MM.1S (cell line): Measurements from ENCODE around the gene SARNP.

Source experiments
- DNase-seq: peaks from one replicate; pipeline ENCODE4 v3.0.0-alpha.2; 2015
- H2AFZ ChIP-seq: fragments of 300-600 bp; sonication (generic); 2 replicates; pipeline ENCODE4 v1.6.0; 2016; ENCODE audit warnings: antibody characterized with exemption, low read length
- H3F3A ChIP-seq: fragments of 300-600 bp; sonication (generic); 2 replicates; pipeline ENCODE4 v1.6.1; 2016; ENCODE audit warnings: mild to moderate bottlenecking, antibody characterized with exemption, low read length, moderate library complexity, mixed read lengths; ENCODE audit not compliant: insufficient read depth
- H3K27ac ChIP-seq: fragments of 300-600 bp; sonication (generic); 2 replicates; pipeline ENCODE4 v1.5.1; 2016; ENCODE audit warnings: mild to moderate bottlenecking, low read length
- H3K27me3 ChIP-seq: fragments of 300-600 bp; sonication (generic); replicated peaks from 2 replicates; pipeline ENCODE4 v1.6.0; 2016; ENCODE audit warnings: low read length; ENCODE audit not compliant: insufficient read depth
- H3K36me3 ChIP-seq: fragments of 300-600 bp; sonication (generic); replicated peaks from 2 replicates; pipeline ENCODE4 v1.6.1; 2016; ENCODE audit warnings: mild to moderate bottlenecking, low read length, mixed read lengths; ENCODE audit not compliant: insufficient read depth
- H3K4me1 ChIP-seq: fragments of 300-600 bp; sonication (generic); 2 replicates; pipeline ENCODE4 v1.6.1; 2016; ENCODE audit warnings: low read length, mixed read lengths
- H3K4me2 ChIP-seq: fragments of 300-600 bp; sonication (generic); 2 replicates; pipeline ENCODE4 v1.6.0; 2016; ENCODE audit warnings: low read depth, low read length
- H3K4me3 ChIP-seq: fragments of 300-600 bp; sonication (generic); 2 replicates; pipeline ENCODE4 v1.5.1; 2016; ENCODE audit warnings: low read length, mixed read lengths
- H3K79me2 ChIP-seq: fragments of 300-600 bp; sonication (generic); 2 replicates; pipeline ENCODE4 v1.6.1; 2016; ENCODE audit warnings: mixed run types, low read length, mixed read lengths
- H3K9ac ChIP-seq: fragments of 300-600 bp; sonication (generic); 2 replicates; pipeline ENCODE4 v1.6.1; 2016; ENCODE audit warnings: low read length, mixed read lengths
- H3K9me2 ChIP-seq: fragments of 300-600 bp; sonication (generic); replicated peaks from 2 replicates; pipeline ENCODE4 v1.6.1; 2016; ENCODE audit warnings: mild to moderate bottlenecking, low read length, mixed read lengths; ENCODE audit not compliant: insufficient read depth
- H3K9me3 ChIP-seq: fragments of 300-600 bp; sonication (generic); replicated peaks from 2 replicates; pipeline ENCODE4 v1.6.1; 2016; ENCODE audit warnings: mild to moderate bottlenecking, low read length, mixed read lengths; ENCODE audit not compliant: insufficient read depth
- H4K20me1 ChIP-seq: fragments of 300-600 bp; sonication (generic); 2 replicates; pipeline ENCODE4 v1.6.1; 2016; ENCODE audit warnings: mild to moderate bottlenecking, low read length, moderate library complexity, mixed read lengths; ENCODE audit not compliant: insufficient read depth
- EZH2 ChIP-seq: fragments of 300-600 bp; sonication (generic); optimal IDR thresholded peaks from 2 replicates; pipeline ENCODE3; 2017; ENCODE audit warnings: low read depth, mild to moderate bottlenecking, antibody characterized with exemption, low read length, mixed read lengths
- EZH2phosphoT487 ChIP-seq: fragments of 300-600 bp; sonication (generic); IDR thresholded peaks from 2 replicates; pipeline ENCODE4 v1.6.1; 2018; ENCODE audit warnings: antibody characterized with exemption, low read length
- TF ChIP-seq, protein P1 (sequence below): fragments of 300-600 bp; sonication (generic); IDR thresholded peaks from 2 replicates; pipeline ENCODE4 v1.5.1; 2016; ENCODE audit warnings: antibody characterized with exemption, low read length, mixed read lengths

SARNP gene

DNA sequence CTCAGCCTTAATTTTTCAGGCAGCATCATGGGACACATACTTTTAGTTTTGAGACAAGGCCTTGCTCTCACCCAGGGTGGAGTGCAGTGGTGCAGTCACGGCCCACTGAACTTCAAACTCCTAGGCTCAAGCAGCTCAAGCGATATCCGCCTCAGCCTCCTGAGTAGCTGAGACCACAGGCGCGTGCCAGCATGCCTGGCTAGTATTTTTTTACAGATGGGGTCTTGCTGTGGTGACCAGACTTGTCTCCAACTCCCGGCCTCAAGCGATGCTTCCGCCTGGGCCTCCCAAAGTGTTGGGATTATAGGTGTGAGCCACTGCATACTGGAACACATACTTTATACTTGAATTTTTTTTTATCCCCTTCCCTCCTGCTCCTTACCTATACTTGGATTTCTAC, 94.6 kb downstream of the SARNP start:
- Histone ChIP-seq H3F3A (no peaks in the 10 kb centered on the region), H3K4me1 (peaks cover 7% of the 10 kb centered on the region)
- DNase-seq: no peak

DNA sequence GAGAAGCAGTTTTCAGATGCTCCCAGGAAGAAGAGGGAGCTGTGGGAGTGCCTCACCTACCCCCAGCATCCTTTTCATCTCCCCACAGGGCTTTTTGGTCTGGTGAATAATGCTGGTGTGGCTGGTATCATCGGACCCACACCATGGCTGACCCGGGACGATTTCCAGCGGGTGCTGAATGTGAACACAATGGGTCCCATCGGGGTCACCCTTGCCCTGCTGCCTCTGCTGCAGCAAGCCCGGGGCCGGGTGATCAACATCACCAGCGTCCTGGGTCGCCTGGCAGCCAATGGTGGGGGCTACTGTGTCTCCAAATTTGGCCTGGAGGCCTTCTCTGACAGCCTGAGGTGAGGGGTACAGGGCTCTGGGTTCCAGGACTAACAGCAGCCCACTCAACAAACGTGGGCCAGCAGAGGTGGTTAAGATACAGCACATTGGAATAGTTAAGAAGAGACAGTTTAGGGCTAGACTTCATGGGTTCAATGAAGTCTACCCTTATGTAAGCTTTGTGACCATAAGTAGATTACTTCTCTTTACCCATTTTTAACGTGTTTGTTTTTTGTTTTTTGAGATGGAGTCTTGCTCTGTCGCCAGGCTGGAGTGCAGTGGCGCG, 95.8 kb downstream of the SARNP start:
- H3K36me3 ChIP-seq: no peaks in the 10 kb centered on the region
- H3K9ac ChIP-seq: no peak overlapping the region
- H4K20me1 ChIP-seq: no peaks in the 10 kb centered on the region
- DNase-seq: no peak
- peaks cover 17% of the 10 kb centered on the region for H3K79me2 ChIP-seq
- H3K4me2 ChIP-seq: no peak overlapping the region
- H3K27me3 ChIP-seq: no peaks in the 10 kb centered on the region
- H3K4me1 ChIP-seq: peaks cover 9% of the 10 kb centered on the region
- H2AFZ ChIP-seq: no peak overlapping the region
- H3K4me3 ChIP-seq: no peak overlapping the region
- no peak overlapping the region for H3K27ac ChIP-seq
- TF ChIP-seq EZH2phosphoT487 (no peak), EZH2 (no peak)
- TF ChIP-seq, protein P1, sequence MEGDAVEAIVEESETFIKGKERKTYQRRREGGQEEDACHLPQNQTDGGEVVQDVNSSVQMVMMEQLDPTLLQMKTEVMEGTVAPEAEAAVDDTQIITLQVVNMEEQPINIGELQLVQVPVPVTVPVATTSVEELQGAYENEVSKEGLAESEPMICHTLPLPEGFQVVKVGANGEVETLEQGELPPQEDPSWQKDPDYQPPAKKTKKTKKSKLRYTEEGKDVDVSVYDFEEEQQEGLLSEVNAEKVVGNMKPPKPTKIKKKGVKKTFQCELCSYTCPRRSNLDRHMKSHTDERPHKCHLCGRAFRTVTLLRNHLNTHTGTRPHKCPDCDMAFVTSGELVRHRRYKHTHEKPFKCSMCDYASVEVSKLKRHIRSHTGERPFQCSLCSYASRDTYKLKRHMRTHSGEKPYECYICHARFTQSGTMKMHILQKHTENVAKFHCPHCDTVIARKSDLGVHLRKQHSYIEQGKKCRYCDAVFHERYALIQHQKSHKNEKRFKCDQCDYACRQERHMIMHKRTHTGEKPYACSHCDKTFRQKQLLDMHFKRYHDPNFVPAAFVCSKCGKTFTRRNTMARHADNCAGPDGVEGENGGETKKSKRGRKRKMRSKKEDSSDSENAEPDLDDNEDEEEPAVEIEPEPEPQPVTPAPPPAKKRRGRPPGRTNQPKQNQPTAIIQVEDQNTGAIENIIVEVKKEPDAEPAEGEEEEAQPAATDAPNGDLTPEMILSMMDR: no peak
- no peaks in the 10 kb centered on the region for H3K9me3 ChIP-seq
- H3F3A ChIP-seq: no peaks in the 10 kb centered on the region
- no peaks in the 10 kb centered on the region for H3K9me2 ChIP-seq

More for the DNA sequence above, 94.6 kb downstream of the SARNP start:
- H3K9ac ChIP-seq: no peak overlapping the region
- peaks cover 15% of the 10 kb centered on the region for H3K79me2 ChIP-seq
- no peak overlapping the region for H2AFZ ChIP-seq
- no peaks in the 10 kb centered on the region for H3K9me3 ChIP-seq
- no peak overlapping the region for H3K4me3 ChIP-seq
- no peak overlapping the region for H3K27ac ChIP-seq
- no peaks in the 10 kb centered on the region for H3K36me3 ChIP-seq
- no peaks in the 10 kb centered on the region for H3K27me3 ChIP-seq
- no peaks in the 10 kb centered on the region for H4K20me1 ChIP-seq
- TF ChIP-seq, protein P1: no peak
- no peak for TF ChIP-seq EZH2phosphoT487
- no peak for TF ChIP-seq EZH2
- H3K9me2 ChIP-seq: no peaks in the 10 kb centered on the region
- H3K4me2 ChIP-seq: no peak overlapping the region

DNA sequence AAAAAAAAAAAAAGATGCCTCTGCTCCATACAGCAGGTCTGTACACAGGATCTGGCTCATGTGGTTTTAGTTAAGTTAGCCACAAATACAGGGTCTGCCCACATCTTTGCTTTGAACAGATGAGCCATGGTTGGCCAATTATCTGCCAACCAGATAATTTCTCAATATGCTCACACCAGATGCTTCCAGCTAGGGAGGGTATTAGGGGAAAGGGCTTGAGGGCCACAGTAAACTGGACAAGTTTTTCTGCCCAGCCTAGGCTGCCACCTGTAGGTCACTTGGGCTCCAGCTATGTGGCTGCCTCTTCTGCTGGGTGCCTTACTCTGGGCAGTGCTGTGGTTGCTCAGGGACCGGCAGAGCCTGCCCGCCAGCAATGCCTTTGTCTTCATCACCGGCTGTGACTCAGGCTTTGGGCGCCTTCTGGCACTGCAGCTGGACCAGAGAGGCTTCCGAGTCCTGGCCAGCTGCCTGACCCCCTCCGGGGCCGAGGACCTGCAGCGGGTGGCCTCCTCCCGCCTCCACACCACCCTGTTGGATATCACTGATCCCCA, 96.6 kb downstream of the SARNP start:
- no peaks in the 10 kb centered on the region for H3K27me3 ChIP-seq
- peaks cover 9% of the 10 kb centered on the region for H3K4me1 ChIP-seq
- H3K9me2 ChIP-seq: no peaks in the 10 kb centered on the region
- no peak for DNase-seq
- no peaks in the 10 kb centered on the region for H4K20me1 ChIP-seq
- H3K4me2 ChIP-seq: no peak overlapping the region
- peaks cover 4% of the 10 kb centered on the region; the same call in 1 of the 2 replicates for H3F3A ChIP-seq
- TF ChIP-seq EZH2phosphoT487: no peak
- TF ChIP-seq, protein P1: peak; percentile 18
- TF ChIP-seq EZH2: no peak
- H3K79me2 ChIP-seq: peaks cover 21% of the 10 kb centered on the region
- H3K9me3 ChIP-seq: no peaks in the 10 kb centered on the region
- H3K27ac ChIP-seq: no peak overlapping the region
- H3K36me3 ChIP-seq: no peaks in the 10 kb centered on the region
- no peak overlapping the region for H3K4me3 ChIP-seq
- no peak overlapping the region for H3K9ac ChIP-seq
- no peak overlapping the region for H2AFZ ChIP-seq
